Cardiac muscle cell (in vitro differentiated cells and primary cell): ENCODE data around the gene GPR142. TPM values are rescaled to one million over a fixed set of nuclear protein-coding genes. Genes with fewer than 3 reads are reported as not detected.

Source experiments
- DNase-seq, 2 donors: peaks; one replicate each; pipeline versions ENCODE4 v3.0.0 to v3.0.0-alpha.2; 2010 to 2017; ENCODE audit warnings: low read depth in 1 of 2, low spot score in 1 of 2
- H3K27ac ChIP-seq: fragments of 200-600 bp; sonication (generic); 2 replicates; pipeline ENCODE4 v1.5.1; 2016
- H3K27me3 ChIP-seq: fragments of 200-600 bp; sonication (generic); 2 replicates; pipeline ENCODE4 v1.6.0; 2016; ENCODE audit warnings: control low read depth
- H3K36me3 ChIP-seq: fragments of 200-600 bp; sonication (generic); 2 replicates; pipeline ENCODE4 v1.5.1; 2016; ENCODE audit warnings: control low read depth
- H3K4me1 ChIP-seq: fragments of 200-600 bp; sonication (generic); 2 replicates; pipeline ENCODE4 v1.8.1; 2017; ENCODE audit warnings: low read depth, mild to moderate bottlenecking, mixed run types
- H3K4me3 ChIP-seq: fragments of 200-600 bp; sonication (generic); 2 replicates; pipeline ENCODE4 v1.5.1; 2016; ENCODE audit warnings: mild to moderate bottlenecking
- H3K9me3 ChIP-seq: fragments of 200-600 bp; sonication (generic); 2 replicates; pipeline ENCODE4 v1.5.1; 2017; ENCODE audit warnings: low read depth, mild to moderate bottlenecking, control low read depth
- polyA plus RNA-seq: library from polyadenylated mRNA; unstranded; fragments of >200 nt; fragmentation: Nextera tagmentation; extraction: Ambion mirVana; gene quantifications from 2 replicates; pipeline ENCODE4 v1.2.1, GENCODE V29; 2016
- total RNA-seq: library from RNA; depleted of rRNA; stranded (reverse); fragments of >200 nt; gene quantifications from 2 replicates; pipeline ENCODE4 v1.2.3, GENCODE V29; 2016
- TF ChIP-seq, protein P1 (sequence below): IDR thresholded peaks from 2 replicates; pipeline ENCODE4 v1.5.1; 2012; ENCODE audit warnings: low read depth, mild to moderate bottlenecking, low read length

The GPR142 gene
- total and polyA plus RNA-seq, 2 experiments from 2014 or later: not detected

DNA sequence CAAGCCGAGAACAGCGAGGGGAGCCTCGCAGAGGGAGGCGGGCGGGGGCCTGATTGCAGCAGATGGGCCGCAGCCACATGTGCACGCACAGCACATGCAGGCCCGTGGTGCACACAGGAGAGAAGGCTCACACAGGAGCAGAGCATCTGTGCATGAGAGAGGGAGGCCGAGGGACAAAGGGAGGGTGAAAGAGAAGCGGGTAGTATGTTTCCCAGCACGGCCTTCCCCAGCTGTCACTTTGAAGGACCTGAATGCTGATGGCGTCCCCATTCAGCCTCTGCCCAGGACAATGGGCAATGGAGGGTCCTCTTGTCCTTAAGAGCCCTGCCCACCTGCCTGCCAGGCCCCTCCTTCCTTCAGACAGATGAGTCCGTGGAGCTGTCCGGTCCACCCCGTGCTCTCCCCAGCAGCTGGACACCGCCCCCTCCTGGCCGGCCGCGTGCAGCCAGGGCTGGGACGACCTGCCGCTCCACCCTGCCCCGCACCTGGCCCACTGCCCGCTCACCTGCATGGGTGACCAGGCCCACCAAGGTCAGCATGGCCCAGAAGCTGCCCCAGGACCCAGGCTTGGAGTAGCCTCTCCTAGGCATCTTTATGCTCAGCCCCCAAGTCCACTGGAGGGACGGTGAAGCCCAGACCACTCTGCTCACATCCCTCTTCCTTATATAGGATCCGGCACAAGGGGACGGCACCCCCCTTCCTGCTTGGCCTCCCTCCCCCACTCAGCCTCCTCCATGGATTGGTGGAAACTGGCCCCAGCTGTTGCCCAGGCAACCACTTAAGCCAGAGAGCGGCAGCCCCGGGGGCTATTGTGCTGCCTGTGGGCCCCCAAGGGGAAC, 5.9 kb upstream of the GPR142 start, which contains the start of gene BTBD17:
Gene BTBD17, minus strand, starts transcription at position 639 of the 839 bp plus-strand sequence. Its CDS starts 49 bp downstream, at position 590.
- no peak within 1 kb of the TSS for H3K27ac ChIP-seq
- no peak within 1 kb of the TSS for H3K4me3 ChIP-seq
- H3K36me3 ChIP-seq: no peaks in the 10 kb centered on the region
- TF ChIP-seq, protein P1, sequence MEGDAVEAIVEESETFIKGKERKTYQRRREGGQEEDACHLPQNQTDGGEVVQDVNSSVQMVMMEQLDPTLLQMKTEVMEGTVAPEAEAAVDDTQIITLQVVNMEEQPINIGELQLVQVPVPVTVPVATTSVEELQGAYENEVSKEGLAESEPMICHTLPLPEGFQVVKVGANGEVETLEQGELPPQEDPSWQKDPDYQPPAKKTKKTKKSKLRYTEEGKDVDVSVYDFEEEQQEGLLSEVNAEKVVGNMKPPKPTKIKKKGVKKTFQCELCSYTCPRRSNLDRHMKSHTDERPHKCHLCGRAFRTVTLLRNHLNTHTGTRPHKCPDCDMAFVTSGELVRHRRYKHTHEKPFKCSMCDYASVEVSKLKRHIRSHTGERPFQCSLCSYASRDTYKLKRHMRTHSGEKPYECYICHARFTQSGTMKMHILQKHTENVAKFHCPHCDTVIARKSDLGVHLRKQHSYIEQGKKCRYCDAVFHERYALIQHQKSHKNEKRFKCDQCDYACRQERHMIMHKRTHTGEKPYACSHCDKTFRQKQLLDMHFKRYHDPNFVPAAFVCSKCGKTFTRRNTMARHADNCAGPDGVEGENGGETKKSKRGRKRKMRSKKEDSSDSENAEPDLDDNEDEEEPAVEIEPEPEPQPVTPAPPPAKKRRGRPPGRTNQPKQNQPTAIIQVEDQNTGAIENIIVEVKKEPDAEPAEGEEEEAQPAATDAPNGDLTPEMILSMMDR: peak; percentile 71
- H3K4me1 ChIP-seq: no peaks in the 10 kb centered on the region
- peak; percentile 49 to 64 for DNase-seq
- no peaks in the 10 kb centered on the region for H3K9me3 ChIP-seq
- H3K27me3 ChIP-seq: peaks cover 29% of the 10 kb centered on the region

DNA sequence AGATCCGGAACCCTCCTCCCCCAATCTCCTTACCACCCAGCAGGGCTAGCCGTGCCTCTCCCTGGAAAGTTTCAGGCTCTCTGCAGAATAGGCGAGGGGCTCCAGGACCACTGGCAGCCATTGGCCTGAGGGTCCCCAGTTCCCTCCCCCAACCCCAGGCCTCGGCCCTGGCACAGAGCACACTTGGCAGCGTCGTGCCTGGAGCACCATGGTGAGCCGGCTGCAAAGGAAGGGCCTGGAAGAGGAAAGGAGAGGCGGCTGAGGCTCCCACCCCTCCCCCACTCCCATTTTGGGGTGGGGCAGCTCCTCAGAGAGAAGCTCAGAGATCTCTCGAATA, 5.3 kb upstream of the GPR142 start:
- H3K9me3 ChIP-seq: no peaks in the 10 kb centered on the region
- TF ChIP-seq, protein P1: no peak
- no peak for DNase-seq
- H3K27me3 ChIP-seq: peaks cover 23% of the 10 kb centered on the region
- H3K4me3 ChIP-seq: no peak overlapping the region
- H3K4me1 ChIP-seq: no peaks in the 10 kb centered on the region
- H3K27ac ChIP-seq: no peak overlapping the region
- H3K36me3 ChIP-seq: no peaks in the 10 kb centered on the region

DNA sequence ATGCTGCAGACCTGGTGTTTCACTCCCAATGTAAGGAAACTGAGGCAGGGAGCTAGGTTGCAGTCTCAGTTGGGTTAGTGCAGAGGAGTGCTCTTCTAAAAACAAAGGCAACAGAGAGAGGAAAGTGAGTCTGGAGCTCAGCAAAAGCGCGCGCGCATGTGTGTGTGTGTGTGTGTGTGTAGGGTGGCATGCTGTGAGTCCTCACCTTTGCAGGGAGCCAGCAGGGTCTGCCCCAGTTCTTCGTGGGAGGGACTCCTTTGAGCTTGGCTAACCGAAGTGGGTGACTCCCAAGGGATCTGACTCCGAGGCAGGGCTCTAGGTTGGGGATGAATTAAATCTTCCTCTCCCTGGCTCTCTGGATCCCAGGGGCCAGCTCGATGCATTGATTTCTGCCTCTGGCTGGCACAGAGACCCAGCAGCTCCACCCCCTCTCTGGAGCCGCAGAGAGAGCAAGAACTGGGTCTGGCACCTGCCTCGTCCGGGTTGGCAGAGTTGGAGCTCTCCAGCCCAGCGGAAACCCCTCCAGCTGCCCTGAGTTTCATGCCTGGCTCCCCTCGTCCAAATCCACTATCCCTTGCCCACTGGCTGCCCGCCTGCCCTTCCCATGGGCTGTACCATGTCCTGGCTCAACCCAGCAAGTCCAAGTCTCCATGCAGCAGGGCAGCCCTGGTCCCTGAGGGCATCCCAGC, 4.4 kb upstream of the GPR142 start:
- Histone ChIP-seq H3K27ac (no peak overlapping the region), H3K4me3 (no peak overlapping the region), H3K36me3 (no peaks in the 10 kb centered on the region), H3K4me1 (no peaks in the 10 kb centered on the region), H3K27me3 (peaks cover 14% of the 10 kb centered on the region), H3K9me3 (no peaks in the 10 kb centered on the region)
- no peak for DNase-seq
- TF ChIP-seq, protein P1: no peak

DNA sequence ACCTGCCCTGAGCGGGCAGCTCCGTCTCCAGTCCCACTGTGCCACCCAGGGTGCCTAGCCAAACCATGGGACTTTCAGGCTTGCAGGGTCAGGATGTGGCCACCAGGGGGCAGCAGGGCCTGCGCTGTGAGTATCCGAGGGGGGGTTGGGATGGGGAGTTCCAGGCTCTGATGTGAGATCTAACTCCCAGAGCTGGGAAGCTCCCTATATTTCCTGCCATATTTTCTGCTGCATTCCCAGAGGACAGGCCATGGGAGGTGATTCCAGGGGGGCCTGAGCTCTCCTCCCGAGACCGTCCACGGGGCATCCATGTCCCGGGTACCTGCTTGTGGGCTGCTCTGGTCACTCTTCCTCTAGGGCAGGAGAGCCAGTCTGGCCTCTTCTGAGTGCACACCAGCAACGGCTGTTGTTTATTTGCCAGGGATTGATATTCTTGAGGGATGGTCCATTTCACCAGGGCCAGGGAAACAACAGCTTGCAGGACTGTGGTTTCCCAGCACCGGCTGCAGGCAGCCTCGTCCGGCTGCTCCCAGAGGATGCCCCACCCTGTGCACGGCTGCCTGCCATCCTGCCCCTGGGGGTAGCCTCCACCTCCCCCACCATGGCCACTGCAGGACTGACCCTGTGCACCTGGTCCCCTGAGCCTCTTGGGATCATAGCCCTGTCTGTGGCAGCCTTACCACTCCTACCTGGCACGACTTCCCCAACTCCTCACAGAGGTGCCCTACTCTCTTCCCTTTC, 1.2 kb downstream of the GPR142 start:
- H3K27ac ChIP-seq: no peak overlapping the region
- no peaks in the 10 kb centered on the region for H3K27me3 ChIP-seq
- TF ChIP-seq, protein P1: peak; percentile 94
- peak; percentile 72 for DNase-seq
- no peak overlapping the region for H3K4me3 ChIP-seq
- H3K4me1 ChIP-seq: no peaks in the 10 kb centered on the region
- no peaks in the 10 kb centered on the region for H3K36me3 ChIP-seq
- no peaks in the 10 kb centered on the region for H3K9me3 ChIP-seq

DNA sequence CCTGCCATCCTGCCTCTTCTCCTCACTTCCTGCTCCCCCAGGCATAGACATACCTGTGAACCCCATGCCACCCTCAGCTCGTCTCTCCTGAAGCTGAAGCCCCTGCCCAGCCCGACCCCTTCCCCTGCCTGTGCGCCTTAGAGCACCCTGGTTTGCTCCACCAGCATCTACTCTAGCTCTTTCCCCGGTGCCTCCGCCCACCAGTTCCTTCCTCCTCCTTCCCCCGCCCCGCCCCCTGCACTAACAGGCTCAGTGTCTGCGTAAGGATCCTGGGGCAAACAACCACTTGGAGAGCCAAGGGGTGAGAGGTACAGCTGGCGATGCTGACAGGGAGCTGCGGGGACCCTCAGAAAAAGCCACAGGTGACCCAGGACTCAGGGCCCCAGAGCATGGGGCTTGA, 1.9 kb downstream of the GPR142 start:
- H3K9me3 ChIP-seq: no peaks in the 10 kb centered on the region
- TF ChIP-seq, protein P1: no peak
- H3K36me3 ChIP-seq: no peaks in the 10 kb centered on the region
- H3K4me1 ChIP-seq: no peaks in the 10 kb centered on the region
- DNase-seq: no peak
- H3K4me3 ChIP-seq: no peak overlapping the region
- no peak overlapping the region for H3K27ac ChIP-seq
- no peaks in the 10 kb centered on the region for H3K27me3 ChIP-seq
